Subcutaneous adipose tissue (tissue), 4 donors: ENCODE results near the gene TUBA4B. TPM values are rescaled to one million over a fixed set of nuclear protein-coding genes. Genes with fewer than 3 reads are reported as not detected.

Experiments used
- total RNA-seq, 4 donors: library from RNA; depleted of rRNA; stranded (reverse); fragments of >200 nt; gene quantifications; one replicate each; pipeline ENCODE4 v1.1.0, GENCODE V29; 2016
- TF ChIP-seq, protein P1 (sequence below): fragments of 450-650 bp; IDR thresholded peaks from one replicate; pipeline ENCODE4 v1.5.1; 2016; ENCODE audit warnings: low read depth, mild to moderate bottlenecking, control low read depth, antibody characterized with exemption, moderate library complexity

TUBA4B gene
- total RNA-seq, 4 donors from 2014 or later: not detected

DNA sequence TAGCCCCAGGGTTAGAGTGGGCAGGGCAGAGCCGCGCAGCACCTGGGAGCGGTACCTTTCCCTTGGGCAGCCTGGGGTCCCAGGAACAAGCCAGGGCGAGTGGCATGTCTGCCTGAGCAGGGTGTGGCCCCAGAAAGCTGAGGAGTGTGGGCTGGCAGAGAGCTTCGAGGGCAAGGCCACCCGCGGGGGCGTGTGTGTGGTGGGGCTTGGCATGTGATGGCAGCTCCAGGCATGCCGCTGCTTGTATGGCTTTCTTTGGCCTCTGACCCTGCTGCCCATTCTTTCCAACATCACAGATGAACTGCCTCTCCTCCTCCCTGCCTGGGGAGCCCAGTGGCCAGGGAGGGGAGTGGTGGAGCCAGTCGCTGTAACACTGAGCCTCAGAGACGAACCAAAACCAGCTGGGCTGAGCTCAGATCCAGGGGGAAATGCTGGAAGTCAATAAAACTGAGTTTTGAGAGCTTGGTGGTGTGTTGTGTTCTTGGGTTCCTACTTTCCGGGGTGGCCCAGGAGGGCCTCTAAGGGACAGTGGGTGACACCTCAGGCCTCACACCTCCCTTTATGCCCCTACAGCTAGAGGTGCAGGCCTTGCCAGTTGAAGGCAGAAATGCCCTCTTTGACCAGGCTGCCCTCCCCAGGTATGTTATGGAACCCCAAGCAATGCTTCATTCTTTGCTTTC lies 33.5 kb downstream of the TUBA4B start:
- TF ChIP-seq, protein P1, sequence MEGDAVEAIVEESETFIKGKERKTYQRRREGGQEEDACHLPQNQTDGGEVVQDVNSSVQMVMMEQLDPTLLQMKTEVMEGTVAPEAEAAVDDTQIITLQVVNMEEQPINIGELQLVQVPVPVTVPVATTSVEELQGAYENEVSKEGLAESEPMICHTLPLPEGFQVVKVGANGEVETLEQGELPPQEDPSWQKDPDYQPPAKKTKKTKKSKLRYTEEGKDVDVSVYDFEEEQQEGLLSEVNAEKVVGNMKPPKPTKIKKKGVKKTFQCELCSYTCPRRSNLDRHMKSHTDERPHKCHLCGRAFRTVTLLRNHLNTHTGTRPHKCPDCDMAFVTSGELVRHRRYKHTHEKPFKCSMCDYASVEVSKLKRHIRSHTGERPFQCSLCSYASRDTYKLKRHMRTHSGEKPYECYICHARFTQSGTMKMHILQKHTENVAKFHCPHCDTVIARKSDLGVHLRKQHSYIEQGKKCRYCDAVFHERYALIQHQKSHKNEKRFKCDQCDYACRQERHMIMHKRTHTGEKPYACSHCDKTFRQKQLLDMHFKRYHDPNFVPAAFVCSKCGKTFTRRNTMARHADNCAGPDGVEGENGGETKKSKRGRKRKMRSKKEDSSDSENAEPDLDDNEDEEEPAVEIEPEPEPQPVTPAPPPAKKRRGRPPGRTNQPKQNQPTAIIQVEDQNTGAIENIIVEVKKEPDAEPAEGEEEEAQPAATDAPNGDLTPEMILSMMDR: no peak

GRCh38 chr2:219287580-219288265 lies 34.7 kb downstream of the TUBA4B start:
- TF ChIP-seq, protein P1: no peak

- TF ChIP-seq, protein P1: no peak
Observed at GRCh38 chr2:219289195-219289536, 36.1 kb downstream of the TUBA4B start.

- TF ChIP-seq, protein P1: no peak
Observed at GRCh38 chr2:219289537-219290361, 36.7 kb downstream of the TUBA4B start.

GRCh38 chr2:219290381-219291171 lies 37.5 kb downstream of the TUBA4B start:
- TF ChIP-seq, protein P1: no peak

- TF ChIP-seq, protein P1: no peak
Observed at GRCh38 chr2:219291394-219291793, 38.4 kb downstream of the TUBA4B start.
